ENCODE measurements around the gene STIM2. TPM values are rescaled to one million over a fixed set of nuclear protein-coding genes. Genes with fewer than 3 reads are reported as not detected.

STIM2 gene
- total RNA-seq, 1 donor from 2014 or later = 36.7 TPM

DNA sequence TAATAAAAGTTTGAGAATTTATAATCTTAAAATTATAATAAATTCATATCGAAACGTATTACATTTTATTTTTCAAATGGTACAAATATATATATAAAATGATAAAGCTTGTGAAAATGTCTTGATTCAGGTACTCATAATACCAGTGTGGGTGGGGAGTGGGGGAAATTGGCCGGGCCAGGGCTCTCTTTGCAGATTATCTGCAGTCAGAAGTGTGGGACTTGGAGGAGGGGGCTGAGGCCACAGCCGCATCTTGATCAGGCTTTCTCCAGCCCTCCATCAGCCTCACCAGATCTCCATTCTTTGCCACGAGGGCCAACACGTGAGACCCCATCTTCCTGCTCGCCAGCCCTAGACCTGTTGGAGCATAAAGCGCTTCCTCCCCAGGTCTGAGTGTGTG is 86.7 kb downstream of the STIM2 start:
- no peaks in the 10 kb centered on the region for H3K36me3 ChIP-seq
- TF ChIP-seq, protein P1, sequence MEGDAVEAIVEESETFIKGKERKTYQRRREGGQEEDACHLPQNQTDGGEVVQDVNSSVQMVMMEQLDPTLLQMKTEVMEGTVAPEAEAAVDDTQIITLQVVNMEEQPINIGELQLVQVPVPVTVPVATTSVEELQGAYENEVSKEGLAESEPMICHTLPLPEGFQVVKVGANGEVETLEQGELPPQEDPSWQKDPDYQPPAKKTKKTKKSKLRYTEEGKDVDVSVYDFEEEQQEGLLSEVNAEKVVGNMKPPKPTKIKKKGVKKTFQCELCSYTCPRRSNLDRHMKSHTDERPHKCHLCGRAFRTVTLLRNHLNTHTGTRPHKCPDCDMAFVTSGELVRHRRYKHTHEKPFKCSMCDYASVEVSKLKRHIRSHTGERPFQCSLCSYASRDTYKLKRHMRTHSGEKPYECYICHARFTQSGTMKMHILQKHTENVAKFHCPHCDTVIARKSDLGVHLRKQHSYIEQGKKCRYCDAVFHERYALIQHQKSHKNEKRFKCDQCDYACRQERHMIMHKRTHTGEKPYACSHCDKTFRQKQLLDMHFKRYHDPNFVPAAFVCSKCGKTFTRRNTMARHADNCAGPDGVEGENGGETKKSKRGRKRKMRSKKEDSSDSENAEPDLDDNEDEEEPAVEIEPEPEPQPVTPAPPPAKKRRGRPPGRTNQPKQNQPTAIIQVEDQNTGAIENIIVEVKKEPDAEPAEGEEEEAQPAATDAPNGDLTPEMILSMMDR (IDR thresholded peaks at IDR 0.05) = no peak
- ATAC-seq (no peak), DNase-seq (no peak)
- H3K27ac ChIP-seq = no peak overlapping the region
- H3K4me1 ChIP-seq = peaks cover under 1% of the 10 kb centered on the region
- H3K9me3 ChIP-seq = no peaks in the 10 kb centered on the region
- intact Hi-C loops (cut with DNase I) = no loop called here
- no peak overlapping the region for H3K4me3 ChIP-seq
- no peaks in the 10 kb centered on the region for H3K27me3 ChIP-seq

DNA sequence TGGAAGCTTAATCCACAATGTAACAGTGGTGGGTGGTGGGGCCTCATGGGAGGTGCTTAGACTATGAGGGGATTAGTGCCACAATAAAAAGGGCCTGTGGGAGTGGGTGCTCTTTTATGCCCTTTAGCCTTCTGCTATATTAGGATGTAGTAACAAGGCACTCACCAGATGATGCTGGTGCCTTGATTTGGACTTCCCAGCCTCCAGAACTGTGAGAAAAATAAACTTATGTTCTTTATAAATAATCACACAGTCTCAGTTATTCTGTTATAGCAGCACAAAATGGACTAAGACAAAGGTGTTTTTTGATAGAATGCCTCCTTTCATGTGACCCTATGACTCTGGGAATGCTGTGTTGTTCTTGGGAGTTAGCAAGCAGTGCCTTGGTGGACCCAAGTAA is 89.8 kb downstream of the STIM2 start:
- TF ChIP-seq, protein P1 (IDR thresholded peaks at IDR 0.05) = no peak
- ATAC-seq (no peak), DNase-seq (no peak)
- H3K27ac ChIP-seq = no peak overlapping the region
- H3K9me3 ChIP-seq = no peaks in the 10 kb centered on the region
- H3K4me1 ChIP-seq = peaks cover 4% of the 10 kb centered on the region
- no peaks in the 10 kb centered on the region for H3K36me3 ChIP-seq
- intact Hi-C loops (cut with DNase I) = no loop called here
- H3K27me3 ChIP-seq = no peaks in the 10 kb centered on the region
- no peak overlapping the region for H3K4me3 ChIP-seq

DNA sequence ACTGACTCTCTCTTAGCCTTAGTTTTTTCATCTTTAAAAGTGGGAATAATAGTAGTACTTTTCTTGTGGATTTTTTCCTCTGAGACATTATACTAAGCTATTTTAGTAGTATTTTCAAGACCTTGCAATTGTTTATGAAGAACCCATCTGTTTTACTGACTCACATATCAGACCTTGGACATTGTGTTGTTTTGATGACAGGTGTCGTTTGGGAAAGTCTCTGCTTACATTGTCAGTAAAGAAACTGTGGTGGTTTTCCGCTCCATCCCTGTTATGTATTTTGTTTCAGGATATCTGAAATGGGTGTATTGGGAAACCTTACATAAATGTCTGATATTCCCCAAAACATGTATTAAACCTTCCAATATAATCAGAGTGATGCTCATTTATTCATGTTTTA is 92.2 kb downstream of the STIM2 start:
- no peak for DNase-seq
- Histone ChIP-seq H3K4me3 (no peak overlapping the region), H3K27me3 (no peaks in the 10 kb centered on the region), H3K4me1 (peaks cover 4% of the 10 kb centered on the region), H3K36me3 (no peaks in the 10 kb centered on the region), H3K9me3 (no peaks in the 10 kb centered on the region), H3K27ac (no peak overlapping the region)
- TF ChIP-seq, protein P1 (IDR thresholded peaks at IDR 0.05) = no peak
- intact Hi-C loops (cut with DNase I) = no loop called here
- ATAC-seq = no peak

DNA sequence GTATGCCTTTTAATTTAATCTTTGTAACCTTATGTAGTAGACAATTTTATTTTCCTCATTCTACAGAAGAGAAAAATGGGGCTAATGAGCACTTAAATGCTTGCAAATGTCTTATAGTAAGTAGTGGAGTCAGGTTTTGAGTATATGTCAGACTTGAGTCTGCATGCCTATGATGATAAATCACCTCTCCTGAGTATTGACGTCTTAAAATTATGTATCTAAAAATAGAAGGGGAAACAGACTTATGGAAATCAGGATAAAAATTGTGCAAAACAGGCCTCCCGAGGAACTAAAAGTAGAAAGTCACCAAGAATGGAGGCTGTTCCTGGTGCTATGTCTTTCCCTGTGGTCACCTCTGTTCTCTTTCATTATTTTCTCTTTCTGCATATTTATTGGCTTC is 92.7 kb downstream of the STIM2 start:
- no peak for DNase-seq
- H3K36me3 ChIP-seq = no peaks in the 10 kb centered on the region
- H3K4me1 ChIP-seq = peaks cover 4% of the 10 kb centered on the region
- intact Hi-C loops (cut with DNase I) = no loop called here
- H3K9me3 ChIP-seq = no peaks in the 10 kb centered on the region
- H3K27ac ChIP-seq = no peak overlapping the region
- TF ChIP-seq, protein P1 (IDR thresholded peaks at IDR 0.05) = no peak
- ATAC-seq = no peak
- H3K27me3 ChIP-seq = no peaks in the 10 kb centered on the region
- no peak overlapping the region for H3K4me3 ChIP-seq

DNA sequence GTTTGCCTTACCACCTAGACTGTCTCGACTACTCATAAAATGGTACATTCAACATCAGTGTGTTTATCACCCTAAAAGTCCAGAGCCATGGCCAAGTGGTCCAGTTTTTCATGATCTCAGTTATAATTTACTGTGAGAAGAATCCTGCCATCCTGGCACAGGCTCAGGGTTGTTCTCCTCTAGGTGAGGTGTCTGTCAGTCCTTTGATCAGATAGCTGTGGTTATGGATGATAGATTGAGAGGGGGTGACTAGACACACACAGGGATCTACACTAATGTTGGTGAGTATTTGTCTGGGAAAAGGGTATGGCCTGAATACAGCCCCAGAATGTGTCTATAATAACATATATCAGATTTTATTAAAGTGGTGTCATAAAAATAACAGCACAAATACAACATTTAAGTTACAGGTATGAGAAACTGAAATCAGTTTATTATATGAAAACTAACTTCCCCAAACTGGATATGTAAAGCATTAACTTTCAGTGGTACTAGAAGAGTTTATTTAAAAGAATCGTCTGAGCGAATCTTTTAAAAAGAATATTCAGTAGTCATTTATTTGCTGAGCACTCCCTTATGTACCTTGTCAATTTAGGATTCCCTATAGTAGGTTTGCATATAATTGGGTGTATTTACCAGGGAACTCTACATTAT is 93.3 kb downstream of the STIM2 start:
- TF ChIP-seq, protein P1 (IDR thresholded peaks at IDR 0.05) = no peak
- no peaks in the 10 kb centered on the region for H3K27me3 ChIP-seq
- intact Hi-C loops (cut with DNase I) = no loop called here
- H3K9me3 ChIP-seq = no peaks in the 10 kb centered on the region
- DNase-seq (no peak), ATAC-seq (no peak)
- no peak overlapping the region for H3K4me3 ChIP-seq
- peaks cover 4% of the 10 kb centered on the region for H3K4me1 ChIP-seq
- H3K36me3 ChIP-seq = peaks cover 4% of the 10 kb centered on the region
- no peak overlapping the region for H3K27ac ChIP-seq

DNA sequence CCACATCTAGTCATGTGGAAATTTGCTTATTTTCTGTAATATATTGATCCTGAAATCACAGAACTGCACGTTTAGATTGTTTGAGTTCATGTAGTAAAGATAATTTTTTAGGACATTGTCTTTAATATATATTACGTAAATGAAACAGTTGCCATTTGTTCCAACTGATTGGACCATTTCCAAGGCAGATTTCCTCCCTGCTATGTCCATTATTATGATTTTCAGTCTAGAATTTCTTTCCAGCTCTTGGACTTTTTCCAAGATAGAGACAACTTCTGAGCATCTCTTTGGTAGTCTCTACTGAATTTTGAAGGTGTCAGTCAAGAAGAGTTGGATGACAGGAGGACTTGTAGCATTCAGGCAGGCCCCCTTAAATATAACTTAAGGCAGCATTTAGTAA is 94.6 kb downstream of the STIM2 start:
- intact Hi-C loops (cut with DNase I) = no loop called here
- TF ChIP-seq, protein P1 (IDR thresholded peaks at IDR 0.05) = no peak
- Histone ChIP-seq H3K4me1 (peaks cover 4% of the 10 kb centered on the region), H3K4me3 (no peak overlapping the region), H3K27me3 (no peaks in the 10 kb centered on the region), H3K27ac (no peak overlapping the region), H3K36me3 (peaks cover 5% of the 10 kb centered on the region), H3K9me3 (no peaks in the 10 kb centered on the region)
- no peak for ATAC-seq
- DNase-seq = no peak
